Measurements from ENCODE around the gene FARP2. TPM values are rescaled to one million over a fixed set of nuclear protein-coding genes. Genes with fewer than 3 reads are reported as not detected.

Gene FARP2
- total and polyA plus RNA-seq, 2 of the 13 experiments (the other 11 are each of a cell fraction or from before 2014, with no cell fraction given): 28.0 to 45.4 TPM

DNA sequence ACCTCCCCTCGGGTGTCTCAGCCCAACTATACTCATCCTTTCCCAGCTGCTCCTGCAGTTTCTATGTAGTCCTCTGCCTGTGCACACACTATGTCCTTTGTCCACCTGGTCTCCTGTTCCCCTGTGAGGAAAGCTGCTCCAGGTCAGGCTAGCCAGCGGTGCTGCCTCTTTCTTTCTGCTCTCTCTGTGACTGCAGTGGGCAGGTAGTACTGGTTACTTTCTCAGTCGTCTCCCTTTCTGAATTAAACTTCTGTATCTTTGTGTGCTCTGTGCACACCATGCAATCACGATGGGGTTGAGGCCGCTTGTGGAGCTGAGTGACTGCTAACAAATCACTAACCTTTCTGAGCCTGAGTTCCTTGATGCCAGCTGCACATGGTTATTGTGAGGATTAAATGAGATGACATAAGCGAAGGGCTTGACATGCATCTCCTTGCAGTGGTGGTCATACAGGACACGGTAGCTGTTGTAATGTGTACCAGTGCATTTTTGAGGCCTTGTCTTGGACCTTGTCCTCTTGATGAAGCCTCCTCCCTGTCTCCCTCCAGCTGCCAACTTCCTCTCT, 3.5 kb downstream of the FARP2 start (continued):
- TF ChIP-seq SNAPC4 (CRISPR knock-in tag; IDR thresholded peaks at IDR 0.05): no peak
- no peak for TF ChIP-seq JUND (CRISPR knock-in tag; IDR thresholded peaks at IDR 0.05)
- peak; percentile 62 for TF ChIP-seq ERF (CRISPR knock-in tag; IDR thresholded peaks at IDR 0.05)
- TF ChIP-seq ZFP91 (CRISPR knock-in tag; IDR thresholded peaks at IDR 0.05; ENCODE audit: borderline replicate concordance): 0 out of 2 replicates have a peak, but pooled peaks have one; percentile 25
- TF ChIP-seq KLF16 (CRISPR knock-in tag; IDR thresholded peaks at IDR 0.05): no peak
- TF ChIP-seq HNRNPH1 (optimal IDR thresholded peaks at IDR 0.05; ENCODE audit: low read depth, low read length): no peak
- TF ChIP-seq, protein P1, sequence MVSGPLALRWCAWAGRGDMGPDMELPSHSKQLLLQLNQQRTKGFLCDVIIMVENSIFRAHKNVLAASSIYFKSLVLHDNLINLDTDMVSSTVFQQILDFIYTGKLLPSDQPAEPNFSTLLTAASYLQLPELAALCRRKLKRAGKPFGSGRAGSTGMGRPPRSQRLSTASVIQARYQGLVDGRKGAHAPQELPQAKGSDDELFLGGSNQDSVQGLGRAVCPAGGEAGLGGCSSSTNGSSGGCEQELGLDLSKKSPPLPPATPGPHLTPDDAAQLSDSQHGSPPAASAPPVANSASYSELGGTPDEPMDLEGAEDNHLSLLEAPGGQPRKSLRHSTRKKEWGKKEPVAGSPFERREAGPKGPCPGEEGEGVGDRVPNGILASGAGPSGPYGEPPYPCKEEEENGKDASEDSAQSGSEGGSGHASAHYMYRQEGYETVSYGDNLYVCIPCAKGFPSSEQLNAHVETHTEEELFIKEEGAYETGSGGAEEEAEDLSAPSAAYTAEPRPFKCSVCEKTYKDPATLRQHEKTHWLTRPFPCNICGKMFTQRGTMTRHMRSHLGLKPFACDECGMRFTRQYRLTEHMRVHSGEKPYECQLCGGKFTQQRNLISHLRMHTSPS (CRISPR knock-in tag; IDR thresholded peaks at IDR 0.05; ENCODE audit: low read depth): peak; percentile 68; the same call in 1 of the 2 replicates
- 0 out of 2 replicates have a peak, but pooled peaks have one; percentile 76 for TF ChIP-seq ZNF510 (CRISPR knock-in tag; IDR thresholded peaks at IDR 0.05; ENCODE audit: low read depth)
- TF ChIP-seq GMEB2 (CRISPR knock-in tag; IDR thresholded peaks at IDR 0.05; ENCODE audit: low read depth): no peak
- 0 out of 2 replicates have a peak, but pooled peaks have one; percentile 42 for TF ChIP-seq TGIF2 (CRISPR knock-in tag; IDR thresholded peaks at IDR 0.05)
- no peak for TF ChIP-seq IKZF1 (IDR thresholded peaks at IDR 0.05)
- peak; percentile 27; the same call in 1 of the 2 replicates for TF ChIP-seq GMEB1 (CRISPR knock-in tag; IDR thresholded peaks at IDR 0.05; ENCODE audit: borderline replicate concordance)
- TF ChIP-seq RFXAP (CRISPR knock-in tag; IDR thresholded peaks at IDR 0.05; ENCODE audit: borderline replicate concordance): no peak
- TF ChIP-seq DNMT3B (CRISPR knock-in tag; conservative IDR thresholded peaks at IDR 0.05): peak; percentile 44; the same call in 1 of the 2 replicates
- peak; percentile 64; the same call in 1 of the 2 replicates for TF ChIP-seq SSRP1 (CRISPR knock-in tag; IDR thresholded peaks at IDR 0.05)
- no peak for TF ChIP-seq ZBTB42 (CRISPR knock-in tag; IDR thresholded peaks at IDR 0.05)
- TF ChIP-seq TFAP4 (IDR thresholded peaks at IDR 0.05; ENCODE audit: borderline replicate concordance, low read depth): peak; percentile 28; the same call in 1 of the 2 replicates

Data from HepG2 (cell line).